ENCODE measurements around the gene SMIM32. TPM values are rescaled to one million over a fixed set of nuclear protein-coding genes. Genes with fewer than 3 reads are reported as not detected.

The SMIM32 gene
- not detected in 2 replicates for total RNA-seq

GRCh38 chr5:136192526-136193321 lies at the start of gene SMIM32:
Gene SMIM32, minus strand, starts transcription at chr5:136193162. Its CDS starts 638 bp downstream, at chr5:136192524.

Other genes starting within 250 kb of the SMIM32 start
- gene LECT2, start 238.2 kb downstream of the SMIM32 start, total RNA-seq = not detected in 2 replicates
- 1,832 and 2,186 TPM in 2 replicates for gene TGFBI, start 164.2 kb downstream of the SMIM32 start, total RNA-seq
- gene SMAD5, start 60.3 kb downstream of the SMIM32 start, total RNA-seq = 35.0 and 37.3 TPM in 2 replicates
- gene TRPC7, start 172.4 kb upstream of the SMIM32 start, total RNA-seq = not detected in 2 replicates